Neutrophil (primary cell): Measurements from ENCODE around the gene RFC5.

Experiments used
- H3K27ac ChIP-seq: fragments of 200-600 bp; sonication (generic); 2 replicates; pipeline ENCODE4 v1.5.1; 2016; ENCODE audit warnings: mild to moderate bottlenecking, moderate library complexity
- H3K27me3 ChIP-seq: fragments of 200-600 bp; sonication (generic); 2 replicates; pipeline ENCODE4 v1.6.0; 2016; ENCODE audit warnings: mild to moderate bottlenecking
- H3K36me3 ChIP-seq: fragments of 200-600 bp; sonication (generic); 2 replicates; pipeline ENCODE4 v1.5.1; 2017
- H3K4me1 ChIP-seq, 2 experiments: fragments of 200-600 bp in 1 of 2; sonication (generic) in 1 of 2; 1 replicate in 1 of 2; 2 replicates in 1 of 2; pipeline versions ENCODE4 v1.5.1 to v1.6.1; 2013 to 2016; ENCODE audit warnings: low read depth in 1 of 2, low read length in 1 of 2, mild to moderate bottlenecking in 1 of 2, moderate library complexity in 1 of 2; ENCODE audit not compliant: control insufficient read depth in 1 of 2, insufficient read depth in 1 of 2
- H3K4me3 ChIP-seq, 2 experiments: fragments of 200-600 bp in 1 of 2; sonication (generic) in 1 of 2; 1 replicate in 1 of 2; 2 replicates in 1 of 2; pipeline ENCODE4 v1.5.1; 2013 to 2016; ENCODE audit warnings: low read depth in 1 of 2, low read length in 1 of 2, mild to moderate bottlenecking in 1 of 2, moderate library complexity in 1 of 2
- H3K9me3 ChIP-seq: fragments of 200-600 bp; sonication (generic); 2 replicates; pipeline ENCODE4 v1.5.1; 2016
- TF ChIP-seq, protein P1 (sequence below): fragments of 200-600 bp; sonication (generic); IDR thresholded peaks from 2 replicates; pipeline ENCODE4 v1.5.1; 2016; ENCODE audit warnings: antibody characterized with exemption

RFC5 gene

DNA sequence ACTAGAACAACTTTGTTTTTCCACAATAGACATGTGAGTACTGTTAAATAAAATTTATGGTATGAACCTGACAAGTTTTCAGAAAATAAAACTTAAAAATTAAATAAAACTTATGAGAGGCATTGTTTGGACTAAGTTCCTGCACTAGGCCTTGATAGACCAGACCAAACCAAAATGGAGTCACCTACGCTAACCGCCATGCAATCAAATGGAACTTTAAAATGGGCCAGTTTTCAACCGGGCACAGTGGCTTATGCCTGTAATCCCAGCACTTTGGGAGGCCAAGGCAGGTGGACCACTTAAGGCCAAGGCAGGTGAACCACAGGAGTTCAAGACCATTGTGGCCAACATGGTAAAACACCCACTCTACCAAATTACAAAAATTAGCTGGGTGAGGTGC lies 5.1 kb upstream of the RFC5 start:
- TF ChIP-seq, protein P1, sequence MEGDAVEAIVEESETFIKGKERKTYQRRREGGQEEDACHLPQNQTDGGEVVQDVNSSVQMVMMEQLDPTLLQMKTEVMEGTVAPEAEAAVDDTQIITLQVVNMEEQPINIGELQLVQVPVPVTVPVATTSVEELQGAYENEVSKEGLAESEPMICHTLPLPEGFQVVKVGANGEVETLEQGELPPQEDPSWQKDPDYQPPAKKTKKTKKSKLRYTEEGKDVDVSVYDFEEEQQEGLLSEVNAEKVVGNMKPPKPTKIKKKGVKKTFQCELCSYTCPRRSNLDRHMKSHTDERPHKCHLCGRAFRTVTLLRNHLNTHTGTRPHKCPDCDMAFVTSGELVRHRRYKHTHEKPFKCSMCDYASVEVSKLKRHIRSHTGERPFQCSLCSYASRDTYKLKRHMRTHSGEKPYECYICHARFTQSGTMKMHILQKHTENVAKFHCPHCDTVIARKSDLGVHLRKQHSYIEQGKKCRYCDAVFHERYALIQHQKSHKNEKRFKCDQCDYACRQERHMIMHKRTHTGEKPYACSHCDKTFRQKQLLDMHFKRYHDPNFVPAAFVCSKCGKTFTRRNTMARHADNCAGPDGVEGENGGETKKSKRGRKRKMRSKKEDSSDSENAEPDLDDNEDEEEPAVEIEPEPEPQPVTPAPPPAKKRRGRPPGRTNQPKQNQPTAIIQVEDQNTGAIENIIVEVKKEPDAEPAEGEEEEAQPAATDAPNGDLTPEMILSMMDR, result no peak
- Histone ChIP-seq H3K36me3 (no peaks in the 10 kb centered on the region), H3K4me1 (peaks cover 2 to 5% of the 10 kb centered on the region in 2 experiments), H3K27me3 (peaks cover 29% of the 10 kb centered on the region), H3K4me3 (no peak overlapping the region), H3K27ac (no peak overlapping the region), H3K9me3 (no peaks in the 10 kb centered on the region)

DNA sequence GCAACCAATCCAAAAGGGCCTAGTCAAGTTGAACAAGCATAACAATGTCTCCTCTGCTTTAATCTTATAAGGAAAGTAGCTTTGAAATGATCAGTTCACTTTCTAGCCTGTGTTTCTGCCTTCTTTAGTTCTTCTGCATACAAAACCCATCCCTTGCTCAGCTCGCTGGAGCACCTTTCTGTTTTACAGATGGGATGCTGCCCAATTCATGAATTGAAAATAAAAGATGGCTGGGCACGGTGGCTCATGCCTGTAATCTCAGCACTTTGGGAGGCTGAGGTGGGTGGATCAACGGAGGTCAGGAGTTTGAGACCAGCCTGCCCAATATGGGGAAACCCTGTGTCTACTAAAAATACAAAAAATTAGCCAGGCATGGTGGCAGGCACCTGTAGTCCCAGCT lies 4.5 kb upstream of the RFC5 start:
- TF ChIP-seq, protein P1, result no peak
- Histone ChIP-seq H3K36me3 (no peaks in the 10 kb centered on the region), H3K27me3 (peaks cover 29% of the 10 kb centered on the region), H3K9me3 (no peaks in the 10 kb centered on the region), H3K4me1 (peaks cover 6 to 9% of the 10 kb centered on the region in 2 experiments), H3K27ac (no peak overlapping the region), H3K4me3 (no peak overlapping the region)

DNA sequence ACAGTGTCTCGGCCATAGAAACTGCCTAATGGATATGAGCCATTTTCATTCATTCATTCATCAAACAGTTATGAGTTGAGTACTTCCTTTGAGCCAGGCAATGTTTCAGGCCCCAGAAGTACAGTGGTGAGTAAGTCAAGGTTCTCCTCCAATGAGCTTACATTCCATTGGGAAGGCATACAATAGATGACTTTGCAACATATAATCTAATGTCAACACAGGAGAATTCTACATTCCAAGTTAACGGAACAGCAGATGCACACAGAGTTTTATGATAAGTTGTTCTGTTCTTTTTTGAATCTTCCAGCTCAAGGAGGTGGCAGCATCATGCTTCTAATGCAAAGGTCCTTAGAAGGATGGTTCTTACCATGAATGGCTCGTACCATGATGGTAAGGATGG lies 3.2 kb upstream of the RFC5 start:
- Histone ChIP-seq H3K27ac (no peak overlapping the region), H3K36me3 (no peaks in the 10 kb centered on the region), H3K27me3 (peaks cover 18% of the 10 kb centered on the region), H3K4me1 (peaks cover 11 to 14% of the 10 kb centered on the region in 2 experiments), H3K4me3 (no peak overlapping the region), H3K9me3 (no peaks in the 10 kb centered on the region)
- TF ChIP-seq, protein P1, result no peak

DNA sequence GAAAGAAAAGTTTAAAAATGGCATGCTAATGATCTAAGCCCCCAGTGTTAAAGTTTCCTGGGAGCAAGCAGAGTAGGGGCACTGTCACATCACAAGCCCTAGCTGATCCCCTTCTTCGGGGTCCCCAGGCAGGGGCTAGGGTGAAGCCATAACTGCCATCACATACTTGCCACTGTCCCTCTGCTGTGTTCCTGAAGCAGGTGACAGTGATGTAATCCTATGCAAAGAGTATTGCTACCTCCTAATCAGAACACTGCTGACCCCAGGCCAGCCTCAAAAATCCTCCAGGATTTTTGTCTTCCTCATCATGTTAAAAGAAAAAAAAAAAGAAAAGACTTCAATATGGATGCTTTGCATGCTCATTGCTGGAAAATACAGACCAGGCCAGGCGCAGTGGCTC lies 1.2 kb upstream of the RFC5 start:
- no peaks in the 10 kb centered on the region for H3K9me3 ChIP-seq
- peaks cover 11% of the 10 kb centered on the region for H3K27me3 ChIP-seq
- H3K36me3 ChIP-seq, result peaks cover 15% of the 10 kb centered on the region
- TF ChIP-seq, protein P1, result no peak
- no peak overlapping the region for H3K27ac ChIP-seq
- H3K4me1 ChIP-seq, result peaks cover 11 to 14% of the 10 kb centered on the region in 2 experiments
- no peak overlapping the region for H3K4me3 ChIP-seq

DNA sequence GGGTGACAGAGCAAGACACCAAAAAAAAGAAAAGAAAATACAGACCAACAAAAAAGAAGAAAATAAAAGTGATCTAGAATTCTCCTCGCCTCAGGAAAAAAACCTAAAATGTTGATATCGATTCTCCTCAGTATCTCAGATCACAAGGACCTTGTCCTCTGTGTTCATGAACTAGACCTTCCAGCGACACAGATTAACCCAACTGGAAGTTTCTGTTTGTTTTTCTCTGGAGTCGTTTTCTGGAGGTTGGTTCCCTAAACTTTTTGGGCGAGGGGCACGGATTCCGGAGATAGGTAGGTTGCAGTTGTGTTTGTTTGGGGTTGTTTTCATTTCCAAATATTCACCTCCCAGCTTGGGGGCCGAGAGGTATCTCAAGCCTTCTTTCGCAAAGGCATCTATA lies 559 bp upstream of the RFC5 start:
- H3K9me3 ChIP-seq, result no peaks in the 10 kb centered on the region
- H3K4me3 ChIP-seq, result peak overlapping the region; percentile 82 to 95
- H3K36me3 ChIP-seq, result peaks cover 20% of the 10 kb centered on the region
- H3K4me1 ChIP-seq, result peaks cover 11 to 14% of the 10 kb centered on the region in 2 experiments
- H3K27ac ChIP-seq, result no peak overlapping the region
- H3K27me3 ChIP-seq, result peaks cover 11% of the 10 kb centered on the region
- TF ChIP-seq, protein P1, result no peak

DNA sequence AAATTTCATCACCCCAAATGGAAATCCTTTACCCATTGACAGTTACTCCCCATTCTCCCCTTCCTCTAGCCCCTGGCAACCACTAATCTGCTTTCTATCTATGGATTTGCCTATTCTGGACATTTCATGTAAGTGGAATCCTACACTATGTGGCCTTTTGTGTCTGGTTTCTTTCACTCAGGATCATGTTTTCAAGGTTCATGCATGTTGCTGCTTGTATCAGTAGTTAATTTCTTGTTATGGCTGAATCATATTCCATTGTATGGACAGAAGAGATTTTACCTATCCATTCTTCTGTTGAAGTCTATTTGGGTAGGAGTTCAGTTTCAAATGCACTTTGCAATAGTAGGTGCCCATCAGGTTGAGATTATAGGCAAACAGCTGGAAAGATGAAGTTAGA lies 1.4 kb downstream of the RFC5 start:
- Histone ChIP-seq H3K4me1 (peaks cover 11 to 14% of the 10 kb centered on the region in 2 experiments), H3K4me3 (no peak overlapping the region), H3K9me3 (no peaks in the 10 kb centered on the region), H3K27me3 (peaks cover 11% of the 10 kb centered on the region), H3K27ac (no peak overlapping the region), H3K36me3 (peaks cover 25% of the 10 kb centered on the region)
- TF ChIP-seq, protein P1, result no peak
